Measurements from ENCODE around the gene TFDP2. TPM values are rescaled to one million over a fixed set of nuclear protein-coding genes. Genes with fewer than 3 reads are reported as not detected.
"Not testable (repeated sequence)": the region's sequence is repeated elsewhere in the genome, so short reads cannot be mapped to it uniquely, and the experiment has no call there.

Gene TFDP2
- total and polyA plus RNA-seq, 12 donors, result 11.0 to 77.8 (median 54.3) TPM

DNA sequence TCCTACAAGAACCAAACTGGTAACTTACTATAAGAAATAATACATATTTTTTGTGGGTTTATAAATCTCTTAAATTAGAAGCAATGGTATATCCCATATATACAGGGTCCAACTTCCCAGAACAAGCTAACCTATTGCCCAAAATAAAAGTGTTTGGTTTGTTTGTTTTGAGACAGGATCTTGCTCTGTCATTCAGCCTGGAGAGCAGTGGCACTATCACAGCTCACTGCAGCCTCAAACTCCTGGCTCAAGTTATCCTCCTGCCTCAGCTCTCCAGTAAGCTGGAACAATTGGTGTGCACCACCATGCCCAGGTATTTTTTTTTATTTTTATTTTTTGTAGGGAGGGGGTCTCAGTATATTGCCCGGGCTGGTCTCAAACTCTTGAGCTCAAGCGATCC is 135.4 kb downstream of the TFDP2 start:
- Histone ChIP-seq H3K27me3 (no peaks in the 10 kb centered on the region), H3K27ac (peak overlapping the region in 1 of 10 donors; percentile 11), H3K9me3 (no peaks in the 10 kb centered on the region), H3K4me1 (peaks cover 0 to 17% (median 0%) of the 10 kb centered on the region in 9 donors), H3K4me3 (no peak overlapping the region), H3K36me3 (no peaks in the 10 kb centered on the region)
- ATAC-seq (no peak), DNase-seq (no peak)
- WGBS, 2 donors, result 94 to 96% methylated on average over 2 of the region's 2 CpGs
- TF ChIP-seq, protein P1, sequence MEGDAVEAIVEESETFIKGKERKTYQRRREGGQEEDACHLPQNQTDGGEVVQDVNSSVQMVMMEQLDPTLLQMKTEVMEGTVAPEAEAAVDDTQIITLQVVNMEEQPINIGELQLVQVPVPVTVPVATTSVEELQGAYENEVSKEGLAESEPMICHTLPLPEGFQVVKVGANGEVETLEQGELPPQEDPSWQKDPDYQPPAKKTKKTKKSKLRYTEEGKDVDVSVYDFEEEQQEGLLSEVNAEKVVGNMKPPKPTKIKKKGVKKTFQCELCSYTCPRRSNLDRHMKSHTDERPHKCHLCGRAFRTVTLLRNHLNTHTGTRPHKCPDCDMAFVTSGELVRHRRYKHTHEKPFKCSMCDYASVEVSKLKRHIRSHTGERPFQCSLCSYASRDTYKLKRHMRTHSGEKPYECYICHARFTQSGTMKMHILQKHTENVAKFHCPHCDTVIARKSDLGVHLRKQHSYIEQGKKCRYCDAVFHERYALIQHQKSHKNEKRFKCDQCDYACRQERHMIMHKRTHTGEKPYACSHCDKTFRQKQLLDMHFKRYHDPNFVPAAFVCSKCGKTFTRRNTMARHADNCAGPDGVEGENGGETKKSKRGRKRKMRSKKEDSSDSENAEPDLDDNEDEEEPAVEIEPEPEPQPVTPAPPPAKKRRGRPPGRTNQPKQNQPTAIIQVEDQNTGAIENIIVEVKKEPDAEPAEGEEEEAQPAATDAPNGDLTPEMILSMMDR (IDR thresholded peaks at IDR 0.05), result no peak
- intact Hi-C loops (cut with DNase I), result no loop called here

DNA sequence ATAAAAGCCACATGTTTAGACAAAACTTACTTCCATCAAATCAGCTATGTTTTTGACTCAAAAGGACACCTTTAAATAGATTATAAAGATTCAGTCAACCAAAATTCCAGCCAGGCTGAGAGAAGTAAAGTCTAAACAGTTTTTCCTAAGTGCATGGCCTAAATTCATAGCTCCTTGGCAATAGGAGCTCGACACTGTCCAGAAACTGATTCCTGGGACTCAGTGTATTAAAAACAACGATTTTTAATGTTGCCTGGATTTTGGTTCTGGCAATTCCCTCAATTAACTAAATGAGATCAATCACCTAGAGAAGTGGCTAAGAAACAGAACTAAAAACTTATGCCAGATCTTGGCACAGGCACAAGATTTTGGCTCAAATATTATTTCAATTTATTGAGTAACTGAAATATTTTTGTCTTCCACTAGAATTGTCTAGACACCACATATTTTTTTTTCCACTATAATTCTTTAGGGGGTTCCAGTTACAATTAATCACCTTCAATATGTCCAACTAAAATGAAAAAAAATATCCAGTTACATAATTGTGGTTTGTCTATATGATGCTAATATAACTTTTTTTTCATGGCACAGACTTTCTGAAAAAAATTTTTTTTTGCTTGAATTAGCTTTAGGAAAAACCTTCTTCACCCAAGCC is 135.9 kb downstream of the TFDP2 start:
- ATAC-seq (no peak), DNase-seq (no peak)
- Histone ChIP-seq H3K9me3 (no peaks in the 10 kb centered on the region), H3K27me3 (no peaks in the 10 kb centered on the region), H3K4me1 (peaks cover 0 to 17% (median 0%) of the 10 kb centered on the region in 9 donors), H3K27ac (peak overlapping the region in 1 of 10 donors; percentile 11), H3K36me3 (no peaks in the 10 kb centered on the region), H3K4me3 (no peak overlapping the region)
- intact Hi-C loops (cut with DNase I), result no loop called here
- TF ChIP-seq, protein P1 (IDR thresholded peaks at IDR 0.05), result no peak
- 63 to 68% methylated on average over 2 of the region's 2 CpGs for WGBS, 2 donors

DNA sequence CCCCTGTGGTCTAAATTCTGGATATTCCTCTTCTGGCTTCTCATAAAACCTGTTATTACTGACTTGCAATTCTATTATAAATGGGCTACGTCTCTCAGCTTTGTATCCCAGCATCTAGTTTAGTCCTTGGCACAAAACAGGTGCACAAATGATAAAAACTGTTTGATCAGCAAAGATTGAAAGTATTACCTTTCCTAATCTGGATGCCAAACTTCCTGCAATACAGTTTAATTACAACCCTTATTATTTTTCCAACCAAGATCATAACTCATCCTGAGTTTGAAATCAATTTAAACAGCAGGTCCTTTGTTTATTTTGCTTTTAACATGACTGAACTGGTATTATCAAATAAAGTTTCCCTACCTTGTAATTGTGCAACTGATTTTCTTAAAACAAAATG is 140.3 kb downstream of the TFDP2 start:
- DNase-seq (no peak), ATAC-seq (no peak)
- Histone ChIP-seq H3K27me3 (no peaks in the 10 kb centered on the region), H3K36me3 (peaks cover 0 to 8% (median 0%) of the 10 kb centered on the region in 9 donors), H3K4me3 (no peak overlapping the region), H3K27ac (no peak overlapping the region), H3K4me1 (peaks cover 0 to 9% (median 0%) of the 10 kb centered on the region in 9 donors), H3K9me3 (no peaks in the 10 kb centered on the region)
- intact Hi-C loops (cut with DNase I), result no loop called here
- 97 to 100% methylated on average over 1 of the region's 1 CpG for WGBS, 2 donors
- TF ChIP-seq, protein P1 (IDR thresholded peaks at IDR 0.05), result no peak

DNA sequence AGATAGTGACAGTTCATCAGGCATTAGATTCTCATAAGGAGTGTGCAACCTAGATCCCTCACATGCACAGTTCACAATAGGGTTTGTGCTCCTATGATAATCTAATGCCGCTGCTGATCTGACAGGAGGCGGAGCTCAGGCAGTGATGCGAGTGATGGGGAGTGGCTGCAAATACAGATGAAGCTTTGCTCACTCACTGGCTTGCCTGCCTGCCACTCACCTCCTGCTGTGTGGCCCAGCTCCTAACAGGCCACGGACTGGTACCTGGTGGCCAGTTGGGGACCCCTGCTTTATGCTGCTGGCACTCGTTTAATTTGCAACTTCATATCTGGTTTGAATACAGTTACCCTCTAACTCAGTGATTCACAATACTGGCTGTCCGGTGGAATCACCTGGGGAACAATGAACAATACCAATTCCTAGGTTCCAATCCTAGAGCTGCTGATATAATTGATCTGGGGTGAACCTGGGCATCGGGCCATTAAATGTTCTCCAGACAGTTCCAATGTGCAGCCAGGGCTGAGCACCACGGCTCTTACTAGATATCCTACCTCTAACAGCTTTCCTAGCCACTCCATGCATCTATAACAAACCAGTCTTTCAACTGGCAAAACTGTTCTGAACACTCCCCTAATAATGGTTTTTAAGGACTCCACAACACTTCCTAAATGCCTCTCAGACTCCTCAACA is 141.5 kb downstream of the TFDP2 start:
- TF ChIP-seq, protein P1 (IDR thresholded peaks at IDR 0.05), result no peak
- no peak overlapping the region for H3K27ac ChIP-seq
- DNase-seq, result no peak
- ATAC-seq, result no peak
- WGBS, 2 donors, result 83 to 86% methylated on average over 8 of the region's 8 CpGs
- H3K4me1 ChIP-seq, result peaks cover 0 to 4% (median 0%) of the 10 kb centered on the region in 9 donors
- H3K9me3 ChIP-seq, result no peaks in the 10 kb centered on the region
- H3K36me3 ChIP-seq, result peaks cover 0 to 8% (median 0%) of the 10 kb centered on the region in 9 donors
- H3K27me3 ChIP-seq, result no peaks in the 10 kb centered on the region
- intact Hi-C loops (cut with DNase I), result no loop called here
- H3K4me3 ChIP-seq, result no peak overlapping the region

DNA sequence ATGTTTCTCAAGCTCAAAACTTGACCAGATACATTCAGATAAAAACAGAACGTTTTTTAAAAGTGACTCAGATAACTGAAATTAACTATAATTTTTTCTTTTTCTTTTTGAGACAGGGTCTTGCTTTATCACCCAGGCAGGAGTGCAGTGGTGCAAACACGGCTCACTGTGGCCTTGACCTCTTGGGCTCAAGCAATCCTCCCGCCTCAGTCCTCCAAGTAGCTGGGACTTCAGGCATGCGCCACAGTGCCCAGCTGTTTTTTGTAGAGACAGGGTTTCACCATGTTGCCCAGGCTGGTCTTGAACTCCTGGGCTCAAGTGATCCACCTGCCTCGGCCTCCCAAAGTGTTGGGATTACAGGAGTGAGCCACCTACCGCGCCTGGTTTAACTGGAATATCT is 144.4 kb downstream of the TFDP2 start:
- H3K4me3 ChIP-seq; intact Hi-C loops (cut with DNase I); H3K27me3 ChIP-seq; H3K9me3 ChIP-seq; H3K4me1 ChIP-seq; H3K27ac ChIP-seq; ATAC-seq; DNase-seq: not testable (repeated sequence)
- 92% methylated on average over 7 of the region's 7 CpGs for WGBS, 2 donors
- peaks cover 0 to 11% (median 0%) of the 10 kb centered on the region in 9 donors for H3K36me3 ChIP-seq
